ENCODE data around the gene SARDH. TPM values are rescaled to one million over a fixed set of nuclear protein-coding genes. Genes with fewer than 3 reads are reported as not detected.

The SARDH gene
- total RNA-seq, 2 experiments from 2014 or later: 17.7 to 18.5 TPM

DNA sequence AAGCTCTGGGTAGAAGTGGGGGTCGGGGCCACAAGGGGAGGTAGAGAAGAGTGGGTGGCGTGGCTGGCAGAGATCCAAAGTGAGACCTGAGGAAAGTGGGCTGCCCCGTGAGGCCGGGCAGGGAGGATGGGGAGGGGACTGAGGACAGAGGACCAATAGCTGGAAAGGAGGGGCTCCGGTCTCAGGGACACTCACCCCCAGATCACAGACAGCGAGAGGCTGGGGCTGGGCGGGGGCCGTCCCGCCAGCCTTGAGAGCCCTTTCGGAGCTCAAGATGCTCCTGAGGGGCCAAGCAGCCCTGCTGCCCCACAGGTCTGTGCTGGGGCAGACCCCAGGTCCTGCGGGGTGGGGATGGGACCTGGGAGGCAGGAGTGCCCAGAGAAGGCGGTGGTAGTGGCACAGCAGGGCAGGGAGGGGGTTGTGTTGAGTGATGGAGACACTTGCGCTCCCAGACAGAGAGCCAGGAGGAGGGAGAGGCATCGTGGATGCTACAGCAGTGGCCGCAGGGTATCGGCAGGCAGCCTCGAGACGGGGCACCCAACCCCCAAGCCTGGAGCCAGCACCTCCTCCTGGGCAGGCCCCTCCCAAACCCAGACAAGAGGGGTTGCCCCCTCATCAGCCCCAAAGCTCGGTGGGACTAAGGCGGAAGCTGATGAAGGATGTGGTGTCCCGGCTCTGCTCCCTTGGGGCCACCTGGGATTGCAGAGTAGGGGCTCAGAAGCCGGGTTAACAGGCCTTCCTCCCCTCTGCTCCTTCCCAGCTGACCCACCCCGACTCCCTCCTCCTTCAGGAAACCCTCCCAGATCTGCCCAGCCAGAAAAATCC is 3.4 kb downstream of the SARDH start:
- no peaks in the 10 kb centered on the region for H3K9me3 Mint-ChIP-seq
- no peaks in the 10 kb centered on the region for H3K27me3 ChIP-seq (ENCODE audit: control insufficient read depth in 1 of 2, insufficient read depth in 2 of 2, low read length in 2 of 2)
- H3K27ac Mint-ChIP-seq: no peak overlapping the region
- H3K36me3 Mint-ChIP-seq (ENCODE audit: low read depth): no peaks in the 10 kb centered on the region
- H3K27ac ChIP-seq (ENCODE audit: low read depth in 1 of 2, low read length in 2 of 2): no peak overlapping the region
- TF ChIP-seq, protein P1, sequence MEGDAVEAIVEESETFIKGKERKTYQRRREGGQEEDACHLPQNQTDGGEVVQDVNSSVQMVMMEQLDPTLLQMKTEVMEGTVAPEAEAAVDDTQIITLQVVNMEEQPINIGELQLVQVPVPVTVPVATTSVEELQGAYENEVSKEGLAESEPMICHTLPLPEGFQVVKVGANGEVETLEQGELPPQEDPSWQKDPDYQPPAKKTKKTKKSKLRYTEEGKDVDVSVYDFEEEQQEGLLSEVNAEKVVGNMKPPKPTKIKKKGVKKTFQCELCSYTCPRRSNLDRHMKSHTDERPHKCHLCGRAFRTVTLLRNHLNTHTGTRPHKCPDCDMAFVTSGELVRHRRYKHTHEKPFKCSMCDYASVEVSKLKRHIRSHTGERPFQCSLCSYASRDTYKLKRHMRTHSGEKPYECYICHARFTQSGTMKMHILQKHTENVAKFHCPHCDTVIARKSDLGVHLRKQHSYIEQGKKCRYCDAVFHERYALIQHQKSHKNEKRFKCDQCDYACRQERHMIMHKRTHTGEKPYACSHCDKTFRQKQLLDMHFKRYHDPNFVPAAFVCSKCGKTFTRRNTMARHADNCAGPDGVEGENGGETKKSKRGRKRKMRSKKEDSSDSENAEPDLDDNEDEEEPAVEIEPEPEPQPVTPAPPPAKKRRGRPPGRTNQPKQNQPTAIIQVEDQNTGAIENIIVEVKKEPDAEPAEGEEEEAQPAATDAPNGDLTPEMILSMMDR (IDR thresholded peaks at IDR 0.05): no peak
- peaks cover 15% of the 10 kb centered on the region for H3K4me1 ChIP-seq (ENCODE audit: insufficient read depth, low read length)
- ATAC-seq (ENCODE audit: poor library complexity): no peak
- peaks cover 9% of the 10 kb centered on the region for H3K4me1 Mint-ChIP-seq (ENCODE audit: low read depth)
- no peaks in the 10 kb centered on the region for H3K9me3 ChIP-seq (ENCODE audit: control insufficient read depth in 1 of 2, insufficient read depth in 1 of 2, low read length in 2 of 2)
- H3K4me3 Mint-ChIP-seq: no peak overlapping the region
- ChIA-PET POLR2A (interaction anchor here (0.5 kb wide), 1 partner anchor 601 kb away, joined by 3 read pairs; no protein-coding TSS in a partner anchor), CTCF (no interaction called here)
- no peak for DNase-seq
- H3K36me3 ChIP-seq (ENCODE audit: insufficient read depth, low read length): no peaks in the 10 kb centered on the region
- H3K27me3 Mint-ChIP-seq: no peaks in the 10 kb centered on the region
- intact Hi-C loops (cut with DNase I, micrococcal nuclease): no loop called here
- H3K4me3 ChIP-seq (ENCODE audit: low read length): no peak overlapping the region

DNA sequence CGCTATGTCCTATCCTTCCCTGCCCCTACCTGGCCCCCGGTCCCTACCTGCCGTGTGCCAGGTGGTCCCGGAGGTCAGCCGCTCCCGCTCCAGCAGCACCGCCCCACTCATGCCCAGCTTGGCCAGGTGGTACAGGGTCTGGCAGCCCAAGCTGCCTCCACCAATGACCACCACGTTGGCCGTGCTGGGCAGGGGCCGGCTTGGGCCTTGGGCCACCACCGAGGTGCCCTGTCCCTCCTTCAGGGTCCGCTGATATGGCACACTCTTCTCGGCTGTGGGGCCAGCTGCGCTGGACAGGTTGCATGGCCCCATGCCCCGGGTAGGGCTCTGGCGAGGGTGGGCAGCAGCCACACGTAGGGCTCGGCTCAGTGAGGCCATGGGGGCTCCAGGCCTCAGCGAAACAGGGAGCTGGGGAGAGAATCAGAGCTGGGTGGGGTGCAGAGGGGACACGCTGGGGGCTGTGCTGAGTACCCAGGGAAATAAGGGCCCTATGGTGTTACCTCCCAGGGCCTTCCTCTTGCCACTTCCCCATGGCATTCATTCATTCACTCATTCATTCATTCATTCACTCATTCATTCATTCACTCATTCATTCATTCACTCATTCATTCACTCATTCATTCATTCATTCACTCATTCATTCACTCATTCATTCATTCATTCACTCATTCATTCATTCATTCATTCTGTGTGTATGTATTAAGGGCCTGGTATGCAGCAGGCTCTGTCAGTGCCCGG is 4.2 kb downstream of the SARDH start:
- Histone ChIP-seq H3K4me1 (ENCODE audit: insufficient read depth, low read length) (peaks cover 15% of the 10 kb centered on the region), H3K4me3 (ENCODE audit: low read length) (no peak overlapping the region), H3K27ac (ENCODE audit: low read depth in 1 of 2, low read length in 2 of 2) (no peak overlapping the region), H3K27me3 (ENCODE audit: control insufficient read depth in 1 of 2, insufficient read depth in 2 of 2, low read length in 2 of 2) (no peaks in the 10 kb centered on the region), H3K9me3 (ENCODE audit: control insufficient read depth in 1 of 2, insufficient read depth in 1 of 2, low read length in 2 of 2) (no peaks in the 10 kb centered on the region), H3K36me3 (ENCODE audit: insufficient read depth, low read length) (no peaks in the 10 kb centered on the region)
- ChIA-PET CTCF (interaction anchor here (1.4 kb wide), 1 partner anchor 9 kb away, joined by 5 read pairs; no protein-coding TSS in a partner anchor), POLR2A (interaction anchor here (0.5 kb wide), 1 partner anchor 600 kb away, joined by 3 read pairs; no protein-coding TSS in a partner anchor)
- H3K9me3 Mint-ChIP-seq: no peaks in the 10 kb centered on the region
- intact Hi-C loops (cut with DNase I, micrococcal nuclease): no loop called here
- H3K4me3 Mint-ChIP-seq: no peak overlapping the region
- TF ChIP-seq, protein P1 (IDR thresholded peaks at IDR 0.05): no peak
- H3K27ac Mint-ChIP-seq: no peak overlapping the region
- DNase-seq (no peak), ATAC-seq (ENCODE audit: poor library complexity) (no peak)
- peaks cover 6% of the 10 kb centered on the region for H3K4me1 Mint-ChIP-seq (ENCODE audit: low read depth)
- no peaks in the 10 kb centered on the region for H3K27me3 Mint-ChIP-seq
- H3K36me3 Mint-ChIP-seq (ENCODE audit: low read depth): no peaks in the 10 kb centered on the region

DNA sequence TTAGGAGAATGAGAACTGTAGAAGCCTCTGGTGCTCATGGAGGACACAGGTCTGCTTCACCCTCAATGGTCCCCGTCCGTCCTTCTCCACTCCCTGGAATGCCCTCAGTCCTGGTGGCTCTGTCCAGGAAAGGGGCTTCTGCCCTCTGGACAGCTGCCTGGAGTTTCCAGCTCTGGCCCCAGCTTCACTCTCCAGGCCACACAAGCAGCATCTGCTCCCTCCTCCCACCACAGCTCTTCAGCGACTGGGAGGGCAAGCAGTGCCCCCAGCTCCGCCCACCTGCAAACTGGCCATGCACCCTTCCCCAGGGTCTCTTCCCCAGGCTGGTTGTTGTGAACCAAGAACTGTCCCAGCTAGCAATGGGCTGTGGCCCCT is 4.7 kb downstream of the SARDH start:
- no peak overlapping the region for H3K27ac Mint-ChIP-seq
- H3K9me3 ChIP-seq (ENCODE audit: control insufficient read depth in 1 of 2, insufficient read depth in 1 of 2, low read length in 2 of 2): no peaks in the 10 kb centered on the region
- DNase-seq (no peak), ATAC-seq (ENCODE audit: poor library complexity) (no peak)
- H3K27me3 ChIP-seq (ENCODE audit: control insufficient read depth in 1 of 2, insufficient read depth in 2 of 2, low read length in 2 of 2): no peaks in the 10 kb centered on the region
- H3K4me1 ChIP-seq (ENCODE audit: insufficient read depth, low read length): peaks cover 10% of the 10 kb centered on the region
- no peaks in the 10 kb centered on the region for H3K36me3 Mint-ChIP-seq (ENCODE audit: low read depth)
- H3K27ac ChIP-seq (ENCODE audit: low read depth in 1 of 2, low read length in 2 of 2): no peak overlapping the region
- no peaks in the 10 kb centered on the region for H3K36me3 ChIP-seq (ENCODE audit: insufficient read depth, low read length)
- TF ChIP-seq, protein P1 (IDR thresholded peaks at IDR 0.05): no peak
- peaks cover 5% of the 10 kb centered on the region for H3K4me1 Mint-ChIP-seq (ENCODE audit: low read depth)
- CTCF ChIA-PET: interaction anchor here (1.4 kb wide), 1 partner anchor 9 kb away, joined by 5 read pairs; no protein-coding TSS in a partner anchor
- POLR2A ChIA-PET: no interaction called here
- H3K9me3 Mint-ChIP-seq: no peaks in the 10 kb centered on the region
- intact Hi-C loops (cut with DNase I, micrococcal nuclease): no loop called here
- no peak overlapping the region for H3K4me3 ChIP-seq (ENCODE audit: low read length)
- H3K27me3 Mint-ChIP-seq: no peaks in the 10 kb centered on the region
- no peak overlapping the region for H3K4me3 Mint-ChIP-seq

Measured in CD4-positive, alpha-beta T cell (primary cell).